Transverse colon (tissue), 3 donors: Measurements from ENCODE around the gene PDZRN3.

Experiments
- POLR2A ChIP-seq: fragments of 450-650 bp; IDR thresholded peaks from one replicate; pipeline ENCODE4 v1.6.1; 2016; ENCODE audit warnings: antibody characterized with exemption, mild to moderate bottlenecking, moderate library complexity
- TF ChIP-seq, protein P1 (sequence below), 5 experiments: fragments of 200-600 bp in 3 of 5; fragments of 450-650 bp in 2 of 5; sonication (generic) in 3 of 5; IDR thresholded peaks; 1 replicate in 2 of 5; 2 replicates in 3 of 5; pipeline ENCODE4 v1.5.1; 2016 to 2017; ENCODE audit warnings: antibody characterized with exemption in 5 of 5, inconsistent platforms in 3 of 5, mild to moderate bottlenecking in 2 of 5, moderate library complexity in 1 of 5

DNA sequence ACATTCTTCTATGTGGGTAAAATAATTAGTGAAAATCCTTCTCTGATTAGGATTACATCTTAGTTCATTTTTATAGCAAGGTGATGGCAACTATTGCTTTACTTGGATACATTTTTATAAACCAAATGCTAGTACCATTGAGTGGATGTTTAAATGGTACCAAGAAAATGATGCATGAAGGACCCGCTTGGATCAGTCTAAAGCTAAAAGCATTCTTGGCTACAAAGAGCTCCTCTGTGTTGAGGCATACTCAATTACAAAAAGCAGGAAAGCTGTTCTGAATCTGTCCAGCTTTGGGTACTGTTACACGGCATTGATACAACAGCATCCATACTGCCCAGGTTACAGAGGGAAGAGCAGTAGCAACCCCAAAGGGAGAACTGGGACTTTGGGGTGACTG lies 217.2 kb downstream of the PDZRN3 start:
- no peak for TF ChIP-seq POLR2A
- TF ChIP-seq, protein P1, sequence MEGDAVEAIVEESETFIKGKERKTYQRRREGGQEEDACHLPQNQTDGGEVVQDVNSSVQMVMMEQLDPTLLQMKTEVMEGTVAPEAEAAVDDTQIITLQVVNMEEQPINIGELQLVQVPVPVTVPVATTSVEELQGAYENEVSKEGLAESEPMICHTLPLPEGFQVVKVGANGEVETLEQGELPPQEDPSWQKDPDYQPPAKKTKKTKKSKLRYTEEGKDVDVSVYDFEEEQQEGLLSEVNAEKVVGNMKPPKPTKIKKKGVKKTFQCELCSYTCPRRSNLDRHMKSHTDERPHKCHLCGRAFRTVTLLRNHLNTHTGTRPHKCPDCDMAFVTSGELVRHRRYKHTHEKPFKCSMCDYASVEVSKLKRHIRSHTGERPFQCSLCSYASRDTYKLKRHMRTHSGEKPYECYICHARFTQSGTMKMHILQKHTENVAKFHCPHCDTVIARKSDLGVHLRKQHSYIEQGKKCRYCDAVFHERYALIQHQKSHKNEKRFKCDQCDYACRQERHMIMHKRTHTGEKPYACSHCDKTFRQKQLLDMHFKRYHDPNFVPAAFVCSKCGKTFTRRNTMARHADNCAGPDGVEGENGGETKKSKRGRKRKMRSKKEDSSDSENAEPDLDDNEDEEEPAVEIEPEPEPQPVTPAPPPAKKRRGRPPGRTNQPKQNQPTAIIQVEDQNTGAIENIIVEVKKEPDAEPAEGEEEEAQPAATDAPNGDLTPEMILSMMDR (IDR thresholded peaks at IDR 0.05) = no peak
